GM10248 (cell line): ENCODE data around the gene PRXL2B.

ENCODE experiments used
- CTCF ChIA-PET: fragments of 300-600 bp; sonication (Branson Sonifier 250); formaldehyde crosslinking; extraction: SDS; loops from one replicate; lab custom pipeline; 2021; ENCODE audit warnings: antibody characterized with exemption; lab: Yijun Ruan, JAX
- POLR2A ChIA-PET: fragments of 350-650 bp; sonication (Branson Sonifier 250); formaldehyde crosslinking; extraction: SDS; loops from one replicate; lab custom pipeline; 2020; ENCODE audit warnings: antibody characterized with exemption; lab: Yijun Ruan, JAX
- DNase-seq: peaks from one replicate; pipeline ENCODE4 v3.0.0; 2012; ENCODE audit errors: extremely low spot score
- CTCF ChIP-seq: IDR thresholded peaks from 2 replicates; pipeline ENCODE4 v1.5.1; 2012; ENCODE audit warnings: mild to moderate bottlenecking, low read depth; ENCODE audit errors: extremely low read depth, missing control alignments, control extremely low read depth

The PRXL2B gene

GRCh38 chr1:2571348-2571747 is 15.2 kb upstream of the PRXL2B start:
- CTCF ChIA-PET = interaction anchor here (1.1 to 3.4 kb wide), 3 partner anchors 10 to 23 kb away, joined by 3 to 20 read pairs (median 3); no protein-coding TSS in a partner anchor
- no peak for DNase-seq
- POLR2A ChIA-PET = interaction anchor here (1.0 kb wide), 1 partner anchor 26 kb away, joined by 3 read pairs; no protein-coding TSS in a partner anchor
- no peak for TF ChIP-seq CTCF

- TF ChIP-seq CTCF = no peak
- POLR2A ChIA-PET = no interaction called here
- CTCF ChIA-PET = interaction anchor here (0.8 to 1.0 kb wide), 2 partner anchors 8 to 26 kb away, joined by 3 read pairs; no protein-coding TSS in a partner anchor
- DNase-seq = no peak
Observed at GRCh38 chr1:2573250-2573920, 13.2 kb upstream of the PRXL2B start.

GRCh38 chr1:2574350-2574749 is 12.2 kb upstream of the PRXL2B start:
- no peak for TF ChIP-seq CTCF
- DNase-seq = no peak
- ChIA-PET CTCF (interaction anchor here (0.7 to 0.8 kb wide), 2 partner anchors 9 to 11 kb away, joined by 3 read pairs; no protein-coding TSS in a partner anchor), POLR2A (no interaction called here)

GRCh38 chr1:2575801-2576663 is 10.5 kb upstream of the PRXL2B start:
- ChIA-PET CTCF (interaction anchor here (1.0 to 1.8 kb wide), 2 partner anchors 14 to 20 kb away, joined by 4 to 7 read pairs; partner anchors contain the start of gene TNFRSF14), POLR2A (interaction anchor here (0.7 to 0.9 kb wide), 2 partner anchors 12 to 14 kb away, joined by 3 read pairs; no protein-coding TSS in a partner anchor)
- no peak for DNase-seq
- no peak for TF ChIP-seq CTCF

- CTCF ChIA-PET = interaction anchor here (1.8 kb wide), 1 partner anchor 16 kb away, joined by 7 read pairs; no protein-coding TSS in a partner anchor
- peak; percentile 51 for DNase-seq
- POLR2A ChIA-PET = interaction anchor here (0.9 to 1.5 kb wide), 4 partner anchors 19 to 30 kb away, joined by 3 to 6 read pairs (median 4); partner anchors contain the start of gene TNFRSF14
Observed at GRCh38 chr1:2577565-2578075, 9.0 kb upstream of the PRXL2B start.

GRCh38 chr1:2578758-2579118 is 7.8 kb upstream of the PRXL2B start:
- POLR2A ChIA-PET = interaction anchor here (0.9 kb wide), 1 partner anchor 20 kb away, joined by 4 read pairs; no protein-coding TSS in a partner anchor
- CTCF ChIA-PET = interaction anchor here (0.6 to 1.0 kb wide), 2 partner anchors 9 to 17 kb away, joined by 3 read pairs; no protein-coding TSS in a partner anchor
- DNase-seq = no peak
- no peak for TF ChIP-seq CTCF
